H1 (cell line): ENCODE results near the gene APOA4. TPM values are rescaled to one million over a fixed set of nuclear protein-coding genes. Genes with fewer than 3 reads are reported as not detected.

Experiments used
- CEBPB ChIP-seq: IDR thresholded peaks from 2 replicates; pipeline ENCODE4 v1.6.1; 2012; ENCODE audit warnings: low read depth, low read length
- CHD7 ChIP-seq: fragments of 300-600 bp; sonication (generic); IDR thresholded peaks from 2 replicates; pipeline ENCODE4 v1.7.1; 2012; ENCODE audit warnings: low read length, moderate library complexity, mild to moderate bottlenecking, inconsistent platforms; ENCODE audit not compliant: insufficient replicate concordance
- EZH2 ChIP-seq: fragments of 200-600 bp; sonication (generic); IDR thresholded peaks from 2 replicates; pipeline ENCODE4 v1.7.1; 2012; ENCODE audit warnings: low read depth, mild to moderate bottlenecking, moderate library complexity, low read length, inconsistent platforms; ENCODE audit not compliant: severe bottlenecking
- HDAC2 ChIP-seq, 2 experiments: fragments of 300-600 bp in 1 of 2; sonication (generic) in 1 of 2; IDR thresholded peaks; 2 replicates each; pipeline ENCODE4 v1.6.1; 2011 to 2012; ENCODE audit warnings: low read depth in 2 of 2, low read length in 2 of 2, mild to moderate bottlenecking in 2 of 2, moderate library complexity in 2 of 2, borderline replicate concordance in 1 of 2, inconsistent platforms in 1 of 2
- JUN ChIP-seq: IDR thresholded peaks from 2 replicates; pipeline ENCODE4 v1.6.1; 2011; ENCODE audit warnings: low read depth, mild to moderate bottlenecking, improper control_type of control experiment, low read length
- RXRA ChIP-seq: IDR thresholded peaks from 2 replicates; pipeline ENCODE4 v1.6.1; 2011; ENCODE audit warnings: low read depth, mild to moderate bottlenecking, low read length, moderate library complexity; ENCODE audit not compliant: insufficient read depth
- TAF7 ChIP-seq: optimal IDR thresholded peaks from 2 replicates; pipeline ENCODE3; 2011; ENCODE audit warnings: low read depth, mild to moderate bottlenecking, inconsistent platforms, low read length, moderate library complexity, borderline replicate concordance
- polyA plus RNA-seq, 7 experiments: library from polyadenylated mRNA; depleted of rRNA in 3 of 7; stranded (reverse) in 5 of 7; unstranded in 2 of 7; fragments of >200 nt in 5 of 7; fragments of 200-250 nt in 2 of 7; gene quantifications; 1 replicate in 5 of 7; 2 replicates in 1 of 7; 4 replicates in 1 of 7; pipeline versions ENCODE4 v1.2.1 to v1.2.3, GENCODE V29; 2011 to 2013; ENCODE audit warnings: missing spikeins in 2 of 7, mixed read lengths in 2 of 7
- total RNA-seq: library from RNA; stranded (reverse); fragmentation: NEBNext Ultra II Directional; extraction: Animal tissue kit (Norgen Biotek cat#: 25700); gene quantifications from 2 replicates; pipeline ENCODE4 v1.2.1, GENCODE V29; 2021

APOA4 gene
- total and polyA plus RNA-seq, 2 of the 8 experiments (the other 6 are each of a cell fraction or from before 2014, with no cell fraction given): not detected

GRCh38 chr11:116786326-116786725, 36.8 kb downstream of the APOA4 start (continued):
- TF ChIP-seq CHD7 (no peak), CEBPB (no peak), TAF7 (no peak), HDAC2 (IDR thresholded peaks at IDR 0.05; ENCODE audit: borderline replicate concordance in 1 of 2, low read depth in 2 of 2, low read length in 2 of 2) (no peak), EZH2 (no peak), RXRA (no peak), JUN (no peak)
